ENCODE results near the gene TOM1L2. TPM values are rescaled to one million over a fixed set of nuclear protein-coding genes. Genes with fewer than 3 reads are reported as not detected.
"Not testable (repeated sequence)": the region's sequence is repeated elsewhere in the genome, so short reads cannot be mapped to it uniquely, and the experiment has no call there.

The TOM1L2 gene
- total RNA-seq, 3 donors from 2014 or later (not counting 1 experiment from before 2014, with no cell fraction given), result 35.7 to 43.2 (median 35.7) TPM

- ATAC-seq, result peak; percentile 22 to 48 (median 29)
- peaks cover 28% of the 10 kb centered on the region for H3K4me1 ChIP-seq (ENCODE audit: control insufficient read depth, insufficient read depth, low read length)
Measured at GRCh38 chr17:17959520-17960361, 12.5 kb downstream of the TOM1L2 start.

GRCh38 chr17:17958982-17959381 is 13.2 kb downstream of the TOM1L2 start:
- intact Hi-C loops (cut with micrococcal nuclease), result no loop called here
- H3K36me3 ChIP-seq (ENCODE audit: control insufficient read depth, insufficient read depth, low read length), result no peaks in the 10 kb centered on the region
- no peaks in the 10 kb centered on the region for H3K27me3 Mint-ChIP-seq (ENCODE audit: low read depth in 2 of 2)
- no peaks in the 10 kb centered on the region for H3K9me3 ChIP-seq (ENCODE audit: control insufficient read depth, insufficient read depth, low read length)
- H3K27ac Mint-ChIP-seq, result peak overlapping the region; percentile 91 to 94
- TF ChIP-seq CTCF (IDR thresholded peaks at IDR 0.05), result no peak
- peak overlapping the region; percentile 6 for H3K4me3 Mint-ChIP-seq
- H3K4me1 ChIP-seq (ENCODE audit: control insufficient read depth, insufficient read depth, low read length), result peaks cover 28% of the 10 kb centered on the region
- H3K9me3 Mint-ChIP-seq, result no peaks in the 10 kb centered on the region
- WGBS (ENCODE audit: insufficient coverage), result 87% methylated on average over 4 of the region's 5 CpGs
- DNase-seq, result peak in 1 of 2 donors; percentile 47
- no peaks in the 10 kb centered on the region for H3K27me3 ChIP-seq (ENCODE audit: control insufficient read depth, insufficient read depth, low read length)
- ATAC-seq, result no peak
- peak overlapping the region; percentile 58 for H3K27ac ChIP-seq (ENCODE audit: low read length)
- H3K4me1 Mint-ChIP-seq, result peaks cover 48 to 60% of the 10 kb centered on the region in 2 donors
- no peaks in the 10 kb centered on the region for H3K36me3 Mint-ChIP-seq
- H3K4me3 ChIP-seq (ENCODE audit: low read length), result no peak overlapping the region

More at GRCh38 chr17:17959520-17960361, 12.5 kb downstream of the TOM1L2 start:
- Mint-ChIP-seq H3K4me1 (peaks cover 48 to 58% of the 10 kb centered on the region in 2 donors), H3K27ac (peak overlapping the region; percentile 91 to 94), H3K4me3 (peak overlapping the region; percentile 81), H3K36me3 (no peaks in the 10 kb centered on the region), H3K27me3 (ENCODE audit: low read depth in 2 of 2) (no peaks in the 10 kb centered on the region), H3K9me3 (no peaks in the 10 kb centered on the region)
- peak in 1 of 2 donors; percentile 48 for DNase-seq
- TF ChIP-seq CTCF (IDR thresholded peaks at IDR 0.05), result no peak
- Histone ChIP-seq H3K27ac (ENCODE audit: low read length) (peak overlapping the region; percentile 58), H3K36me3 (ENCODE audit: control insufficient read depth, insufficient read depth, low read length) (no peaks in the 10 kb centered on the region), H3K27me3 (ENCODE audit: control insufficient read depth, insufficient read depth, low read length) (no peaks in the 10 kb centered on the region), H3K9me3 (ENCODE audit: control insufficient read depth, insufficient read depth, low read length) (no peaks in the 10 kb centered on the region), H3K4me3 (ENCODE audit: low read length) (no peak overlapping the region)
- intact Hi-C loops (cut with micrococcal nuclease), result no loop called here
- 49% methylated on average over 6 of the region's 7 CpGs for WGBS (ENCODE audit: insufficient coverage)

- no peaks in the 10 kb centered on the region for H3K36me3 Mint-ChIP-seq
- ATAC-seq, result no peak
- peak overlapping the region; percentile 91 to 94 for H3K27ac Mint-ChIP-seq
- H3K4me1 ChIP-seq (ENCODE audit: control insufficient read depth, insufficient read depth, low read length), result peaks cover 28% of the 10 kb centered on the region
- no peaks in the 10 kb centered on the region for H3K36me3 ChIP-seq (ENCODE audit: control insufficient read depth, insufficient read depth, low read length)
- peak overlapping the region; percentile 65 for H3K4me3 Mint-ChIP-seq
- 93% methylated on average over 6 of the region's 7 CpGs for WGBS (ENCODE audit: insufficient coverage)
- no peak overlapping the region for H3K4me3 ChIP-seq (ENCODE audit: low read length)
- no peaks in the 10 kb centered on the region for H3K9me3 ChIP-seq (ENCODE audit: control insufficient read depth, insufficient read depth, low read length)
- peak overlapping the region; percentile 18 for H3K27ac ChIP-seq (ENCODE audit: low read length)
- H3K27me3 Mint-ChIP-seq (ENCODE audit: low read depth in 2 of 2), result no peaks in the 10 kb centered on the region
- DNase-seq, result no peak
- no peaks in the 10 kb centered on the region for H3K27me3 ChIP-seq (ENCODE audit: control insufficient read depth, insufficient read depth, low read length)
- no peak for TF ChIP-seq CTCF (IDR thresholded peaks at IDR 0.05)
- intact Hi-C loops (cut with micrococcal nuclease), result no loop called here
- peaks cover 41 to 49% of the 10 kb centered on the region in 2 donors for H3K4me1 Mint-ChIP-seq
- H3K9me3 Mint-ChIP-seq, result no peaks in the 10 kb centered on the region
Measured at GRCh38 chr17:17957584-17957916, 14.7 kb downstream of the TOM1L2 start.

- H3K9me3 Mint-ChIP-seq; H3K27me3 ChIP-seq (ENCODE audit: control insufficient read depth, insufficient read depth, low read length); H3K27ac Mint-ChIP-seq; H3K4me3 Mint-ChIP-seq; ATAC-seq; H3K27ac ChIP-seq (ENCODE audit: low read length); DNase-seq; H3K27me3 Mint-ChIP-seq (ENCODE audit: low read depth in 2 of 2); intact Hi-C loops (cut with micrococcal nuclease); H3K36me3 ChIP-seq (ENCODE audit: control insufficient read depth, insufficient read depth, low read length); H3K9me3 ChIP-seq (ENCODE audit: control insufficient read depth, insufficient read depth, low read length); H3K4me3 ChIP-seq (ENCODE audit: low read length); H3K36me3 Mint-ChIP-seq: not testable (repeated sequence)
- H3K4me1 ChIP-seq (ENCODE audit: control insufficient read depth, insufficient read depth, low read length), result peaks cover 28% of the 10 kb centered on the region
- WGBS (ENCODE audit: insufficient coverage), result 97% methylated on average over 12 of the region's 12 CpGs
- H3K4me1 Mint-ChIP-seq, result peaks cover 39 to 44% of the 10 kb centered on the region in 2 donors
Measured at GRCh38 chr17:17955790-17956341, 16.3 kb downstream of the TOM1L2 start.

Data from natural killer cell (primary cell).